Activated CD8-positive, alpha-beta memory T cell treated with anti-CD3 and anti-CD28 coated beads, Interleukin-2, amount 10 ng/mL, durations not matched to agents 7 days and 5 days (primary cell): ENCODE results near the gene ERBB4. TPM values are rescaled to one million over a fixed set of nuclear protein-coding genes. Genes with fewer than 3 reads are reported as not detected.

ENCODE experiments used
- ATAC-seq: fragments of 150-1000 bp; cut with Tn5 transposase; one replicate; pipeline ENCODE4 v1.10.0; 2021; ENCODE audit warnings: moderate library complexity
- CTCF ChIA-PET: fragments of 350-600 bp; sonication (Branson Sonifier 250); formaldehyde crosslinking; loops from one replicate; lab custom pipeline; 2021; ENCODE audit warnings: antibody characterized with exemption; lab: Charles Lee
- DNase-seq: peaks from one replicate; pipeline ENCODE4 v3.0.0-alpha.2; 2020
- H3K27ac Mint-ChIP-seq: one replicate; pipeline ENCODE4 v1.8.0; 2021; ENCODE audit warnings: mild to moderate bottlenecking, mixed read lengths
- H3K27me3 Mint-ChIP-seq: one replicate; pipeline ENCODE4 v1.8.0; 2021; ENCODE audit warnings: mixed read lengths
- H3K36me3 Mint-ChIP-seq: one replicate; pipeline ENCODE4 v1.8.0; 2021; ENCODE audit warnings: mild to moderate bottlenecking, mixed read lengths
- H3K4me1 Mint-ChIP-seq: one replicate; pipeline ENCODE4 v1.8.0; 2021; ENCODE audit warnings: mixed read lengths
- H3K4me3 Mint-ChIP-seq: one replicate; pipeline ENCODE4 v1.8.0; 2021; ENCODE audit warnings: mild to moderate bottlenecking, moderate library complexity, mixed read lengths
- H3K9me3 Mint-ChIP-seq: one replicate; pipeline ENCODE4 v1.8.0; 2022; ENCODE audit warnings: low read depth, mixed read lengths
- total RNA-seq, 2 experiments: library from RNA; stranded (reverse); gene quantifications; one replicate each; pipeline ENCODE4 v1.2.3, GENCODE V29; 2021

ERBB4 gene
- total RNA-seq, 2 experiments from 2014 or later, result not detected

DNA sequence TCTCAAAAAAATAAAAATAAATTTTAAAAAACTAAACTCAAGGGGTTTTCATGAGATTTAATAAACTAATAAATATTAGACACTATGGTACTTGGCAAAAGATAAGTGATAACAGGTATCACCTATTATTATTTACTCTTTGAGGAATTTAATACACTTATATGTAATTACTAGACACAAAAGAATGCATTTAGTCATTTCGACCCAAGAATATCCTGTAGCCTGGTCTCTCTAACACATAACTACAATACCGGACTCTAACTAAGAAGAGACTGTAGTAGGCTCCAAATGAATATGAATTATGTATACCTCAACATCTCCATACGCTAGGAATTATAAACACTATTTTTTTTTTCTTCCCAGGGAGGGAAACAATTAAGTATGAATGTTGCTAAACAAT lies 1131.5 kb downstream of the ERBB4 start:
- H3K27ac Mint-ChIP-seq, result no peak overlapping the region
- H3K36me3 Mint-ChIP-seq, result no peaks in the 10 kb centered on the region
- no peaks in the 10 kb centered on the region for H3K27me3 Mint-ChIP-seq
- no peaks in the 10 kb centered on the region for H3K9me3 Mint-ChIP-seq
- no peak overlapping the region for H3K4me3 Mint-ChIP-seq
- ATAC-seq (no peak), DNase-seq (no peak)
- CTCF ChIA-PET, result no interaction called here
- no peaks in the 10 kb centered on the region for H3K4me1 Mint-ChIP-seq

DNA sequence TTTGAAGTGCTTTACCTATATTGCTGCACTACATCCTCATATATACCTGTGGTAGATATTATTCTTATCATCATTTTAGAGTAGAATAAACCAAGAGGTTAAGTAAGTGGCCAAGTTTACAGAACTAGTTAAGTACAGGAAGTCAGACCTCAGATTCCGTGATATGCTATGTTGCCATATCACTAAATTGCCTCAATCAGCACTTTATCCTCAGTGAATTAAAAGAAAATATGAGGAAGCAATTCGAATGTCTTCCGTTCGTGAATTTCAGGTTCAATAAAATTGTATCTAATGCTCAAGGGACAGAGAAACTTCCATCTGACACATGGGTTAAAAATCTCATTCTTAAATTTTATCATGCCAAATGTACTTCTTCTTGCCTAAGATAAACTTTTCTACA lies 1133.6 kb downstream of the ERBB4 start:
- no peak for DNase-seq
- no peaks in the 10 kb centered on the region for H3K27me3 Mint-ChIP-seq

GRCh38 chr2:211404098-211404497 lies 1134.5 kb downstream of the ERBB4 start:
- Mint-ChIP-seq H3K27ac (no peak overlapping the region), H3K4me3 (no peak overlapping the region), H3K27me3 (no peaks in the 10 kb centered on the region), H3K36me3 (no peaks in the 10 kb centered on the region), H3K4me1 (no peaks in the 10 kb centered on the region), H3K9me3 (no peaks in the 10 kb centered on the region)
- DNase-seq, result no peak
- CTCF ChIA-PET, result no interaction called here
- ATAC-seq, result no peak

More for the DNA sequence above, 1133.6 kb downstream of the ERBB4 start:
- Mint-ChIP-seq H3K4me1 (no peaks in the 10 kb centered on the region), H3K27ac (no peak overlapping the region), H3K36me3 (no peaks in the 10 kb centered on the region), H3K9me3 (no peaks in the 10 kb centered on the region), H3K4me3 (no peak overlapping the region)
- CTCF ChIA-PET, result no interaction called here
- no peak for ATAC-seq

GRCh38 chr2:211401328-211401727 lies 1137.3 kb downstream of the ERBB4 start:
- H3K4me1 Mint-ChIP-seq, result no peaks in the 10 kb centered on the region
- no peak overlapping the region for H3K4me3 Mint-ChIP-seq
- H3K27ac Mint-ChIP-seq, result no peak overlapping the region
- H3K27me3 Mint-ChIP-seq, result no peaks in the 10 kb centered on the region
- no peak for ATAC-seq
- no peak for DNase-seq
- no peaks in the 10 kb centered on the region for H3K9me3 Mint-ChIP-seq
- H3K36me3 Mint-ChIP-seq, result no peaks in the 10 kb centered on the region
- CTCF ChIA-PET, result no interaction called here

GRCh38 chr2:211397764-211398163 lies 1140.8 kb downstream of the ERBB4 start:
- no peaks in the 10 kb centered on the region for H3K36me3 Mint-ChIP-seq
- no peaks in the 10 kb centered on the region for H3K27me3 Mint-ChIP-seq
- no peak overlapping the region for H3K4me3 Mint-ChIP-seq
- H3K4me1 Mint-ChIP-seq, result no peaks in the 10 kb centered on the region
- H3K27ac Mint-ChIP-seq, result no peak overlapping the region
- H3K9me3 Mint-ChIP-seq, result no peaks in the 10 kb centered on the region
- DNase-seq, result no peak
- ATAC-seq, result no peak
- CTCF ChIA-PET, result no interaction called here

GRCh38 chr2:211396815-211397214 lies 1141.8 kb downstream of the ERBB4 start:
- Mint-ChIP-seq H3K9me3 (no peaks in the 10 kb centered on the region), H3K36me3 (no peaks in the 10 kb centered on the region), H3K4me3 (no peak overlapping the region), H3K4me1 (no peaks in the 10 kb centered on the region), H3K27ac (no peak overlapping the region), H3K27me3 (no peaks in the 10 kb centered on the region)
- ATAC-seq (no peak), DNase-seq (no peak)
- CTCF ChIA-PET, result no interaction called here

DNA sequence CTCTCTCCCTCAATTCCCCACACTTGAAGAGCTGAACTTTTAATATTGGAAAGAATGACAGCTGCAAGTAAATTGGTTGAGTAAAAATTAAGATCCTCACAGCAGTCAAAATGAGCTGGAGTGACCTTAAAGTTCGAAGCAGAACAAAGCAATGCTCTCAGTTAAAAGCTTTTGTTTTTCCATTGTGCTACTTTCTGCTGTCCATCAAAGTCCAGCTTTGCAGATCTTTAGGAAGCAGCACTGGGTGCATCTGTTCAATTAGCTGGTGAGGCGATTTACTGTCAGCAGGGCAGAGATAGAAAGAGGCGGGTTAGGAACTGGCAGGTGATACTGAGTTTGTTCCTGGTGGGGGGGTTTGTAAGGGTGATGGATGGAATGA lies 1147.4 kb downstream of the ERBB4 start:
- no peak overlapping the region for H3K27ac Mint-ChIP-seq
- H3K4me3 Mint-ChIP-seq, result no peak overlapping the region
- DNase-seq (no peak), ATAC-seq (no peak)
- no peaks in the 10 kb centered on the region for H3K9me3 Mint-ChIP-seq
- no peaks in the 10 kb centered on the region for H3K36me3 Mint-ChIP-seq
- CTCF ChIA-PET, result no interaction called here
- no peaks in the 10 kb centered on the region for H3K4me1 Mint-ChIP-seq
- no peaks in the 10 kb centered on the region for H3K27me3 Mint-ChIP-seq

- DNase-seq, result no peak
- CTCF ChIA-PET, result no interaction called here
These were observed 1147.9 kb downstream of the ERBB4 start for GRCh38 chr2:211390536-211391188.

DNA sequence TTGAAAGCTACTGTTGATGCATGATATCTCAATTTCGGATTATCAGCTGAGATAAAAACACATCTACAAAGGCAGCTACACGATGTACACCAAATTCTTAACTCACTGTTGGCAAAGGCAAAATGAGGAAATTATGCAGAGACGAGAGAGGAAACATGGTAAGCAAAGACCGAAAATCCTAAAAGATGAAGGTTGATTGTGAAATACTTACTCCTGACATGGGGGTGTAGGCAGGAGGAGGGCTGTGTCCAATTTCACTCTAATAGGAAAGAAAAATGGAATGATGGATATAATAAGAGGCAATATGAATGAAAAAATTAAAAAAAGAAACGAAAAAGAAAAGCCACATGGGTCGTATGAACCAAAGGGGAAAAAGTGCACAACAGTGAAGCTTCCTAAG lies 1150.9 kb downstream of the ERBB4 start:
- H3K4me1 Mint-ChIP-seq, result no peaks in the 10 kb centered on the region
- no peak for ATAC-seq

More at GRCh38 chr2:211390536-211391188, 1147.9 kb downstream of the ERBB4 start:
- Mint-ChIP-seq H3K36me3 (no peaks in the 10 kb centered on the region), H3K27ac (no peak overlapping the region), H3K27me3 (no peaks in the 10 kb centered on the region), H3K4me1 (no peaks in the 10 kb centered on the region), H3K9me3 (no peaks in the 10 kb centered on the region), H3K4me3 (no peak overlapping the region)
- ATAC-seq, result no peak

GRCh38 chr2:211380041-211380440 lies 1158.6 kb downstream of the ERBB4 start:
- CTCF ChIA-PET, result no interaction called here
- no peaks in the 10 kb centered on the region for H3K9me3 Mint-ChIP-seq

More for the DNA sequence above, 1150.9 kb downstream of the ERBB4 start:
- no peaks in the 10 kb centered on the region for H3K9me3 Mint-ChIP-seq
- H3K36me3 Mint-ChIP-seq, result no peaks in the 10 kb centered on the region
- H3K27ac Mint-ChIP-seq, result no peak overlapping the region
- no peak overlapping the region for H3K4me3 Mint-ChIP-seq
- no peak for DNase-seq
- CTCF ChIA-PET, result no interaction called here
- no peaks in the 10 kb centered on the region for H3K27me3 Mint-ChIP-seq

DNA sequence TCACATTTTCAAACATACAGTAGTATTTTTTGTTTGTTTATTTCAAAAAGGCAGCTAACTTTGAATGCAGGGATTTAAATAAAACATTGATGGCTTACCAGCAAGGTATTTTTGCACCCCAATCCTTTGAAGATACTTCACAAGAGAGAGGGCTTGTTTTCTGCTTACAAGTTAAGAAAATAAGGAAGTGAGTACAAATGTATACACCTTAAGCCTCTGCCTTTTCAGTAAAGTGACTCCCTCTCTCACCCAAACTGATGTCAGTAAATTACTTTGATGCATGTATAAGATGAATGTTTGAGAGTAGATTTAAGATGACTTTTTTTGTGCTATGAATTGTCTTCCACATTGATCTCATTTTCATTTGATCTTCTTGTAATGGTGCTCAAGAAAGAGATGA lies 1162.2 kb downstream of the ERBB4 start:
- Mint-ChIP-seq H3K27me3 (no peaks in the 10 kb centered on the region), H3K36me3 (no peaks in the 10 kb centered on the region), H3K9me3 (no peaks in the 10 kb centered on the region), H3K27ac (no peak overlapping the region), H3K4me3 (no peak overlapping the region), H3K4me1 (no peaks in the 10 kb centered on the region)
- no peak for ATAC-seq
- CTCF ChIA-PET, result no interaction called here
- DNase-seq, result no peak

More at GRCh38 chr2:211380041-211380440, 1158.6 kb downstream of the ERBB4 start:
- no peaks in the 10 kb centered on the region for H3K27me3 Mint-ChIP-seq
- ATAC-seq (no peak), DNase-seq (no peak)
- no peak overlapping the region for H3K4me3 Mint-ChIP-seq
- H3K27ac Mint-ChIP-seq, result no peak overlapping the region
- H3K36me3 Mint-ChIP-seq, result no peaks in the 10 kb centered on the region
- no peaks in the 10 kb centered on the region for H3K4me1 Mint-ChIP-seq

- CTCF ChIA-PET, result no interaction called here
- no peaks in the 10 kb centered on the region for H3K27me3 Mint-ChIP-seq
- no peak for DNase-seq
- no peaks in the 10 kb centered on the region for H3K36me3 Mint-ChIP-seq
- H3K4me1 Mint-ChIP-seq, result no peaks in the 10 kb centered on the region
- no peak overlapping the region for H3K27ac Mint-ChIP-seq
- no peak for ATAC-seq
- H3K4me3 Mint-ChIP-seq, result no peak overlapping the region
- peaks cover 1% of the 10 kb centered on the region for H3K9me3 Mint-ChIP-seq
These were observed 1165.4 kb downstream of the ERBB4 start for GRCh38 chr2:211373203-211373602.

DNA sequence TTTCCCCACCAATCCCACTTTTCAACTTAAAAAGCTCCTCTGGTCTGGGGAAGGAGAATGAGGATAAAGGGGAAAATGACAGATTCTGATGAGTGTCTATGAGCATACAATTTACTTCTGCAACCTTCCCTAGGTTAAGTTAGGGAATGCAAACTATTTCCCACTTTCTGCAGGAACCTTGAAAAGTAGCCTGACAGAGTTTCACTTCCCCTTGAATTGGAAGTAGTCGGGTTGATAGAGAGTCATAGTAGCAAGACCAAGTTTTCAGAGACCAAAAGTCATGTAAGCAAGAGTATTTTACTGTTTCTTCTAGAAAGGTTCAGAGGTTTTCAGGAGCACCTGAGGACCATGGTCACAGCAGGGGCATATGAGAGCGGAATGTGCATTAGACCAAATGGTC lies 1167.1 kb downstream of the ERBB4 start:
- Mint-ChIP-seq H3K9me3 (peaks cover 4% of the 10 kb centered on the region), H3K4me1 (no peaks in the 10 kb centered on the region), H3K36me3 (no peaks in the 10 kb centered on the region), H3K4me3 (no peak overlapping the region), H3K27ac (no peak overlapping the region), H3K27me3 (no peaks in the 10 kb centered on the region)
- no peak for DNase-seq
- CTCF ChIA-PET, result no interaction called here
- ATAC-seq, result no peak

- CTCF ChIA-PET, result no interaction called here
- ATAC-seq, result no peak
- Mint-ChIP-seq H3K36me3 (no peaks in the 10 kb centered on the region), H3K4me3 (no peak overlapping the region), H3K4me1 (no peaks in the 10 kb centered on the region), H3K27me3 (no peaks in the 10 kb centered on the region), H3K27ac (no peak overlapping the region), H3K9me3 (peaks cover 4% of the 10 kb centered on the region)
- no peak for DNase-seq
These were observed 1170.1 kb downstream of the ERBB4 start for GRCh38 chr2:211368467-211368866.

DNA sequence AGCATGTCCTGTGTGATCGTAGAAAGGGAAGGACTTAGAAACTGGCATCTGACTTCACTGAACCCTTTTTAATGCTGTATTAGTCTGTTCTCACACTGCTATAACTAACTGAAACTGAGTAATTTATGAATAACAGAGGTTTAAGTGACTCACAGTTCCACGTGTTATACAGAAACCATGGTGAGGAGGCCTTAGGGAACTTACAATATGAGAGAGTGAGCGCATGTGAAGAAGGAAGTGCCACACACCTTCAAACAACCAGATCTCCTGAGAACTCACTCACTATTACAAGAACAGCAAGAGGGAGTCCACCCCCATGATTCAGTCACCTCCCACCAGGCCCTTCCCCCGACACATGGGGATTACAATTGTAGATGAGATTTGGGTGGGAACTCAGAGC lies 1170.9 kb downstream of the ERBB4 start:
- H3K27ac Mint-ChIP-seq, result no peak overlapping the region
- ATAC-seq, result no peak
- no peaks in the 10 kb centered on the region for H3K36me3 Mint-ChIP-seq
- no peaks in the 10 kb centered on the region for H3K4me1 Mint-ChIP-seq
- H3K27me3 Mint-ChIP-seq, result no peaks in the 10 kb centered on the region
- no peak for DNase-seq
- CTCF ChIA-PET, result no interaction called here
- H3K4me3 Mint-ChIP-seq, result no peak overlapping the region
- H3K9me3 Mint-ChIP-seq, result peaks cover 4% of the 10 kb centered on the region
